Measurements from ENCODE around the gene CAMK2N1. TPM values are rescaled to one million over a fixed set of nuclear protein-coding genes. Genes with fewer than 3 reads are reported as not detected.

CAMK2N1 gene
- total and polyA plus RNA-seq, 2 experiments from 2014 or later = 0.52 to 2.9 TPM

DNA sequence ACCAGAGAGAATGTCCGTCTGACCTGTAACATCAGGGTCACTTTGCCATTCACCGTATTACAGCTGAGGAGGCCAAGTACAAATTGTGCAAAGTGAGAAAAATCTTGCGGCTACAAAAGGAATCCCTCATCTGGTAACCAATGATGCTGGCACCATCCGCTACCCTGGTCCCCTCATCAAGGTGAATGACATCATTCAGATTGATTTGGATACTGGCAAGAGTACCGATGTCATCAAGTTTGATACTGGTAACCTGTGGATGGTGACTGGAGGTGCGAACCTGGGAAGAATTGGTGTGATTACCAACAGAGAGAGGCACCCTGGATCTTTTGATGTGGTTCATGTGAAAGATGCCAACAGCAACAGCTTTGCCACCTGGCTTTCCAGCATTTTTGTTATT lies 40.3 kb upstream of the CAMK2N1 start:
- no peaks in the 10 kb centered on the region for H3K9me3 Mint-ChIP-seq
- Histone ChIP-seq H2AFZ (no peak overlapping the region), H3K27ac (ENCODE audit: low read depth) (no peak overlapping the region), H3K9me2 (ENCODE audit: insufficient read depth) (no peaks in the 10 kb centered on the region), H3K4me2 (no peak overlapping the region), H3K27me3 (ENCODE audit: insufficient read depth) (no peaks in the 10 kb centered on the region), H3K36me3 (ENCODE audit: insufficient read depth) (no peaks in the 10 kb centered on the region), H3F3A (replicated peaks; ENCODE audit: low read depth) (no peaks in the 10 kb centered on the region), H3K79me2 (replicated peaks; ENCODE audit: insufficient read depth) (no peaks in the 10 kb centered on the region), H4K20me1 (replicated peaks; ENCODE audit: insufficient read depth) (no peaks in the 10 kb centered on the region), H3K4me1 (ENCODE audit: insufficient read depth) (no peaks in the 10 kb centered on the region), H3K4me3 (no peak overlapping the region)
- no peak for TF ChIP-seq JUNB (IDR thresholded peaks at IDR 0.05; ENCODE audit: unreplicated experiment)
- TF ChIP-seq, protein P1, sequence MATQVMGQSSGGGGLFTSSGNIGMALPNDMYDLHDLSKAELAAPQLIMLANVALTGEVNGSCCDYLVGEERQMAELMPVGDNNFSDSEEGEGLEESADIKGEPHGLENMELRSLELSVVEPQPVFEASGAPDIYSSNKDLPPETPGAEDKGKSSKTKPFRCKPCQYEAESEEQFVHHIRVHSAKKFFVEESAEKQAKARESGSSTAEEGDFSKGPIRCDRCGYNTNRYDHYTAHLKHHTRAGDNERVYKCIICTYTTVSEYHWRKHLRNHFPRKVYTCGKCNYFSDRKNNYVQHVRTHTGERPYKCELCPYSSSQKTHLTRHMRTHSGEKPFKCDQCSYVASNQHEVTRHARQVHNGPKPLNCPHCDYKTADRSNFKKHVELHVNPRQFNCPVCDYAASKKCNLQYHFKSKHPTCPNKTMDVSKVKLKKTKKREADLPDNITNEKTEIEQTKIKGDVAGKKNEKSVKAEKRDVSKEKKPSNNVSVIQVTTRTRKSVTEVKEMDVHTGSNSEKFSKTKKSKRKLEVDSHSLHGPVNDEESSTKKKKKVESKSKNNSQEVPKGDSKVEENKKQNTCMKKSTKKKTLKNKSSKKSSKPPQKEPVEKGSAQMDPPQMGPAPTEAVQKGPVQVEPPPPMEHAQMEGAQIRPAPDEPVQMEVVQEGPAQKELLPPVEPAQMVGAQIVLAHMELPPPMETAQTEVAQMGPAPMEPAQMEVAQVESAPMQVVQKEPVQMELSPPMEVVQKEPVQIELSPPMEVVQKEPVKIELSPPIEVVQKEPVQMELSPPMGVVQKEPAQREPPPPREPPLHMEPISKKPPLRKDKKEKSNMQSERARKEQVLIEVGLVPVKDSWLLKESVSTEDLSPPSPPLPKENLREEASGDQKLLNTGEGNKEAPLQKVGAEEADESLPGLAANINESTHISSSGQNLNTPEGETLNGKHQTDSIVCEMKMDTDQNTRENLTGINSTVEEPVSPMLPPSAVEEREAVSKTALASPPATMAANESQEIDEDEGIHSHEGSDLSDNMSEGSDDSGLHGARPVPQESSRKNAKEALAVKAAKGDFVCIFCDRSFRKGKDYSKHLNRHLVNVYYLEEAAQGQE (IDR thresholded peaks at IDR 0.05; ENCODE audit: unreplicated experiment) = no peak
- TF ChIP-seq ZNF331 (CRISPR knock-in tag; IDR thresholded peaks at IDR 0.05; ENCODE audit: low read depth) = no peak
- no peak for TF ChIP-seq CREB1 (CRISPR knock-in tag; IDR thresholded peaks at IDR 0.05; ENCODE audit: low read depth)
- no peak for TF ChIP-seq EZH2 (IDR thresholded peaks at IDR 0.05; ENCODE audit: low read depth, unreplicated experiment)
- no peak for TF ChIP-seq NANOG (IDR thresholded peaks at IDR 0.05; ENCODE audit: borderline replicate concordance)
- TF ChIP-seq, protein P2, sequence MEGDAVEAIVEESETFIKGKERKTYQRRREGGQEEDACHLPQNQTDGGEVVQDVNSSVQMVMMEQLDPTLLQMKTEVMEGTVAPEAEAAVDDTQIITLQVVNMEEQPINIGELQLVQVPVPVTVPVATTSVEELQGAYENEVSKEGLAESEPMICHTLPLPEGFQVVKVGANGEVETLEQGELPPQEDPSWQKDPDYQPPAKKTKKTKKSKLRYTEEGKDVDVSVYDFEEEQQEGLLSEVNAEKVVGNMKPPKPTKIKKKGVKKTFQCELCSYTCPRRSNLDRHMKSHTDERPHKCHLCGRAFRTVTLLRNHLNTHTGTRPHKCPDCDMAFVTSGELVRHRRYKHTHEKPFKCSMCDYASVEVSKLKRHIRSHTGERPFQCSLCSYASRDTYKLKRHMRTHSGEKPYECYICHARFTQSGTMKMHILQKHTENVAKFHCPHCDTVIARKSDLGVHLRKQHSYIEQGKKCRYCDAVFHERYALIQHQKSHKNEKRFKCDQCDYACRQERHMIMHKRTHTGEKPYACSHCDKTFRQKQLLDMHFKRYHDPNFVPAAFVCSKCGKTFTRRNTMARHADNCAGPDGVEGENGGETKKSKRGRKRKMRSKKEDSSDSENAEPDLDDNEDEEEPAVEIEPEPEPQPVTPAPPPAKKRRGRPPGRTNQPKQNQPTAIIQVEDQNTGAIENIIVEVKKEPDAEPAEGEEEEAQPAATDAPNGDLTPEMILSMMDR (conservative IDR thresholded peaks at IDR 0.05; ENCODE audit: low read depth in 2 of 2) = no peak
- TF ChIP-seq, protein P3, sequence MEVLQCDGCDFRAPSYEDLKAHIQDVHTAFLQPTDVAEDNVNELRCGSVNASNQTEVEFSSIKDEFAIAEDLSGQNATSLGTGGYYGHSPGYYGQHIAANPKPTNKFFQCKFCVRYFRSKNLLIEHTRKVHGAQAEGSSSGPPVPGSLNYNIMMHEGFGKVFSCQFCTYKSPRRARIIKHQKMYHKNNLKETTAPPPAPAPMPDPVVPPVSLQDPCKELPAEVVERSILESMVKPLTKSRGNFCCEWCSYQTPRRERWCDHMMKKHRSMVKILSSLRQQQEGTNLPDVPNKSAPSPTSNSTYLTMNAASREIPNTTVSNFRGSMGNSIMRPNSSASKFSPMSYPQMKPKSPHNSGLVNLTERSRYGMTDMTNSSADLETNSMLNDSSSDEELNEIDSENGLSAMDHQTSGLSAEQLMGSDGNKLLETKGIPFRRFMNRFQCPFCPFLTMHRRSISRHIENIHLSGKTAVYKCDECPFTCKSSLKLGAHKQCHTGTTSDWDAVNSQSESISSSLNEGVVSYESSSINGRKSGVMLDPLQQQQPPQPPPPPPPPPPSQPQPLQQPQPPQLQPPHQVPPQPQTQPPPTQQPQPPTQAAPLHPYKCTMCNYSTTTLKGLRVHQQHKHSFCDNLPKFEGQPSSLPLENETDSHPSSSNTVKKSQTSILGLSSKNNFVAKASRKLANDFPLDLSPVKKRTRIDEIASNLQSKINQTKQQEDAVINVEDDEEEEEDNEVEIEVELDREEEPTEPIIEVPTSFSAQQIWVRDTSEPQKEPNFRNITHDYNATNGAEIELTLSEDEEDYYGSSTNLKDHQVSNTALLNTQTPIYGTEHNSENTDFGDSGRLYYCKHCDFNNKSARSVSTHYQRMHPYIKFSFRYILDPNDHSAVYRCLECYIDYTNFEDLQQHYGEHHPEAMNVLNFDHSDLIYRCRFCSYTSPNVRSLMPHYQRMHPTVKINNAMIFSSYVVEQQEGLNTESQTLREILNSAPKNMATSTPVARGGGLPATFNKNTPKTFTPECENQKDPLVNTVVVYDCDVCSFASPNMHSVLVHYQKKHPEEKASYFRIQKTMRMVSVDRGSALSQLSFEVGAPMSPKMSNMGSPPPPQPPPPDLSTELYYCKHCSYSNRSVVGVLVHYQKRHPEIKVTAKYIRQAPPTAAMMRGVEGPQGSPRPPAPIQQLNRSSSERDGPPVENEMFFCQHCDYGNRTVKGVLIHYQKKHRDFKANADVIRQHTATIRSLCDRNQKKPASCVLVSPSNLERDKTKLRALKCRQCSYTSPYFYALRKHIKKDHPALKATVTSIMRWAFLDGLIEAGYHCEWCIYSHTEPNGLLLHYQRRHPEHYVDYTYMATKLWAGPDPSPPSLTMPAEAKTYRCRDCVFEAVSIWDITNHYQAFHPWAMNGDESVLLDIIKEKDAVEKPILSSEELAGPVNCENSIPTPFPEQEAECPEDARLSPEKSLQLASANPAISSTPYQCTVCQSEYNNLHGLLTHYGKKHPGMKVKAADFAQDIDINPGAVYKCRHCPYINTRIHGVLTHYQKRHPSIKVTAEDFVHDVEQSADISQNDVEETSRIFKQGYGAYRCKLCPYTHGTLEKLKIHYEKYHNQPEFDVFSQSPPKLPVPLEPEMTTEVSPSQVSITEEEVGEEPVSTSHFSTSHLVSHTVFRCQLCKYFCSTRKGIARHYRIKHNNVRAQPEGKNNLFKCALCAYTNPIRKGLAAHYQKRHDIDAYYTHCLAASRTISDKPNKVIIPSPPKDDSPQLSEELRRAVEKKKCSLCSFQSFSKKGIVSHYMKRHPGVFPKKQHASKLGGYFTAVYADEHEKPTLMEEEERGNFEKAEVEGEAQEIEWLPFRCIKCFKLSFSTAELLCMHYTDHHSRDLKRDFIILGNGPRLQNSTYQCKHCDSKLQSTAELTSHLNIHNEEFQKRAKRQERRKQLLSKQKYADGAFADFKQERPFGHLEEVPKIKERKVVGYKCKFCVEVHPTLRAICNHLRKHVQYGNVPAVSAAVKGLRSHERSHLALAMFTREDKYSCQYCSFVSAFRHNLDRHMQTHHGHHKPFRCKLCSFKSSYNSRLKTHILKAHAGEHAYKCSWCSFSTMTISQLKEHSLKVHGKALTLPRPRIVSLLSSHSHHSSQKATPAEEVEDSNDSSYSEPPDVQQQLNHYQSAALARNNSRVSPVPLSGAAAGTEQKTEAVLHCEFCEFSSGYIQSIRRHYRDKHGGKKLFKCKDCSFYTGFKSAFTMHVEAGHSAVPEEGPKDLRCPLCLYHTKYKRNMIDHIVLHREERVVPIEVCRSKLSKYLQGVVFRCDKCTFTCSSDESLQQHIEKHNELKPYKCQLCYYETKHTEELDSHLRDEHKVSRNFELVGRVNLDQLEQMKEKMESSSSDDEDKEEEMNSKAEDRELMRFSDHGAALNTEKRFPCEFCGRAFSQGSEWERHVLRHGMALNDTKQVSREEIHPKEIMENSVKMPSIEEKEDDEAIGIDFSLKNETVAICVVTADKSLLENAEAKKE (CRISPR knock-in tag; IDR thresholded peaks at IDR 0.05) = no peak
- TF ChIP-seq ZNF114 (CRISPR knock-in tag; IDR thresholded peaks at IDR 0.05) = no peak
- TF ChIP-seq POLR2AphosphoS5 (IDR thresholded peaks at IDR 0.05; ENCODE audit: low read depth) = no peak
- TF ChIP-seq STAT1 (IDR thresholded peaks at IDR 0.05; ENCODE audit: unreplicated experiment) = no peak
- TF ChIP-seq EZH2phosphoT487 (IDR thresholded peaks at IDR 0.05; ENCODE audit: unreplicated experiment) = no peak
- TF ChIP-seq, protein P4, sequence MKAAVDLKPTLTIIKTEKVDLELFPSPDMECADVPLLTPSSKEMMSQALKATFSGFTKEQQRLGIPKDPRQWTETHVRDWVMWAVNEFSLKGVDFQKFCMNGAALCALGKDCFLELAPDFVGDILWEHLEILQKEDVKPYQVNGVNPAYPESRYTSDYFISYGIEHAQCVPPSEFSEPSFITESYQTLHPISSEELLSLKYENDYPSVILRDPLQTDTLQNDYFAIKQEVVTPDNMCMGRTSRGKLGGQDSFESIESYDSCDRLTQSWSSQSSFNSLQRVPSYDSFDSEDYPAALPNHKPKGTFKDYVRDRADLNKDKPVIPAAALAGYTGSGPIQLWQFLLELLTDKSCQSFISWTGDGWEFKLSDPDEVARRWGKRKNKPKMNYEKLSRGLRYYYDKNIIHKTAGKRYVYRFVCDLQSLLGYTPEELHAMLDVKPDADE (IDR thresholded peaks at IDR 0.05) = no peak
- no peak overlapping the region for H3K27ac Mint-ChIP-seq
- DNase-seq (ENCODE audit: low spot score) (no peak), ATAC-seq (no peak)
- H3K36me3 Mint-ChIP-seq (ENCODE audit: low read depth) = no peaks in the 10 kb centered on the region
- no peak overlapping the region for H3K4me3 Mint-ChIP-seq
- H3K4me1 Mint-ChIP-seq = peaks cover 2% of the 10 kb centered on the region; the same call in 1 of the 3 replicates
- peaks cover 8% of the 10 kb centered on the region for H3K27me3 Mint-ChIP-seq (ENCODE audit: insufficient read depth, low read depth, poor library complexity)

Measured in GM23338 (cell line).